Lung microvascular endothelial cell (primary cell): ENCODE measurements around the gene ANGPT4. TPM values are rescaled to one million over a fixed set of nuclear protein-coding genes. Genes with fewer than 3 reads are reported as not detected.

Experiments used
- DNase-seq, 2 donors: peaks; one replicate each; pipeline versions ENCODE4 v3.0.0 to v3.0.0-alpha.2; 2010; ENCODE audit warnings: low read depth in 2 of 2
- total RNA-seq: library from RNA; depleted of rRNA; stranded (reverse); fragments of >200 nt; gene quantifications from 2 replicates; pipeline ENCODE4 v1.2.1, GENCODE V29; 2014

The ANGPT4 gene
- total RNA-seq, 1 donor from 2014 or later, result not detected

GRCh38 chr20:826695-827323 is 89.3 kb downstream of the ANGPT4 start:
- DNase-seq, result no peak

GRCh38 chr20:825710-826421 is 90.3 kb downstream of the ANGPT4 start:
- DNase-seq, result no peak

DNA sequence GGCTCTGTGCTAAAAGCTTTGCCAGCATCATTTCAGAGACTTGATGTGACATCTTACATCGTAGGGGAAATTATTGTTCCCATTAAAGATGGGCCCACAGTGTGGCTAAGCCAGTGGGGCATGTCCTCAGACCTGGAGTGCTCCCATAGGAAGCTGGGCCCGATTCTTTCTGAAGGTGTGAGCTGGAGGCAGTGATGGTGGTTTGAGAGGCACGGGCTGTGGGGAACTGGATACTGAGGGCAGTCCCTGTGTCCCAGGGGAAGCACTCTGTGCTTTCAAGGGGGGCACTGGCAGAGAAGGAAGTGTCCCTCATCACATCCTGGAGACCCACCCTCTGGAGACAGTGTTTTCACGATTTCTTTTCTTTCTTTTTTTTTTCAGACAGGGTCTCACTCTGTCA is 91.2 kb downstream of the ANGPT4 start:
- no peak for DNase-seq

GRCh38 chr20:824490-824889 is 91.6 kb downstream of the ANGPT4 start:
- DNase-seq, result no peak

- DNase-seq, result no peak
Measured at GRCh38 chr20:823574-823902, 92.6 kb downstream of the ANGPT4 start.

DNA sequence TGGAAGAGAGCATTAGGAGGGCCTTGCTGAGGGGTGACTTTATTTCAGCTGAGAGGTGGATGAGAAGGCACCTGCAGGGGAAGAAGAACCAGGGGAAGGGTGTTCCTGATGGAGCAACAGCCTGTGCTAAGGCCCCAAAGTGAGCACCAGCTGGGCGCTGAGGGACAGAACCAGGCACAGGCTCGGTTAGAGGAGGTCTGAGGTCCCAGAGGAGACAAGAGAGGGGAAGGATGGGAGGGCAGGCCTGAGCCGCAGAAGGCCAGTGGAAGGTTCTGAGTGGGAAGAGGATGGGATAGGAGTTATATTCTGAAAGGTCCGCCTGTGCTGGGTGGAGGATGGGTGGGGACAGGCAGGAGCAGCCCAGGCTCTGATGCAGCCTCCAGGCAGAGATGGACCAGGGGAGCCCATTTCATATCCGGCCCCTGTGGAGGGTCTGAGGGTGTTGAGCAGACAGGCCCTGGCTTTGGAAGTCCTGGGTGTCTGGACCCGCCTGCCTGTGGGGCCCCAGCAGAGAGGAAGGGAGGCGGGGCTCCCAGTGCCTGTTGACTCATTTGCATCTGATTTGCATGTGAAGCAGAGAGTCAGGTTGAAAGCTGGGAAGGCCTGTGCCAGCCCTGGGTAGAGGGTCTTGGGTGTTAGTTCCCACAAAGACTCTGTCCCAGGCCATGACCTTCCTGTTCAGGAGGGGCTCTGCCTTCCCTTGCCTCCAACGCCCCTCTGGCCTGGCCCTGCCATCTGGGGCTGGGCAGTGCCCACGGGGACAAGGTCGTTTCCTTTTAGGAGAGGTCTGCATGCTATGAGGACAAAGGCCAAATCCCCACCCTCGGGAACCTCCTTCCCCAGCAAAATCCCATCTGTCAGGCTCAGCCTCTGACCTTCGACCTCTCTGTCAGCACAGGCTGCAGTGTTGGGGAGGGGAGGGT is 93.2 kb downstream of the ANGPT4 start:
- no peak for DNase-seq

GRCh38 chr20:821731-822065 is 94.4 kb downstream of the ANGPT4 start:
- no peak for DNase-seq

DNA sequence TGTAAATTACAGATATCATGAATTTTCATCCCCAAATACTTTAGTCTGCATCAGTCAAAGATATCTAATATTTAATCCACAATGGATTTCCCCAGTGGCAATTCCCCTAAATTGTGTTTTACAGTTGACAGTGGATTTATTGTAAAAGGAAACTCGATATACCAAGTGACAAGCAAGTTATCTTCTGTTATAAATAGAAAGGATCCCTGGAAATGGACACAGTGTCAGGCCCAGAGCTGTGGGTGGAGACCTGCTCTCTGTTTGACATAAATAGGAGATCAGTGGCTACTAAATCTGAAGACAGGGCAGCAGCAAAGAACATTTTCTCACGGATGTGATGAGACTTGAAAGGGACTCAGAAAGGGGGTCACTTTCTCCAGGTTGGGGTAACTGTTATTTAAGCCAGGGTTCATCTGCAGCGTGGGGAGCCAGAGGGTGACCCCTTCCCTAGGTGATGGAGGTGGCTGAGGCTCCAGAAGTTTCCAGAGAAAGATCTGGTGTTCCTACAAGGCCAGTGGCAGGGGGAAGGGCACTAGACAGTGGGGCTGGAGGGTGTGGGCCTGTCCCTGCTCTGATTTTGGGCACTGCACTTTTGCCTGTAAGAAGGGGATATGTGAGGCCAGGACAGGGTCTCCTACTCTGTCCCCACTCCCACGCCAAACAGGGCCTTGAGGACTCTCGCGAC is 94.9 kb downstream of the ANGPT4 start:
- DNase-seq, result no peak

- DNase-seq, result no peak
Measured at GRCh38 chr20:820323-820953, 95.7 kb downstream of the ANGPT4 start.

Other genes with a start within 250 kb of the ANGPT4 start
- not detected in 2 replicates for gene SCRT2, start 240.5 kb downstream of the ANGPT4 start, total RNA-seq
- under 0.01 TPM in 2 replicates for gene SLC52A3, start 147.8 kb downstream of the ANGPT4 start, total RNA-seq
- gene FAM110A, start 82.6 kb downstream of the ANGPT4 start, total RNA-seq, result 1.3 and 1.4 TPM in 2 replicates
- not detected in 2 replicates for gene RSPO4, start 86.0 kb upstream of the ANGPT4 start, total RNA-seq
- gene PSMF1, start 202.3 kb upstream of the ANGPT4 start, total RNA-seq, result 21.1 and 29.4 TPM in 2 replicates